ENCODE results near the gene XIRP2. TPM values are rescaled to one million over a fixed set of nuclear protein-coding genes. Genes with fewer than 3 reads are reported as not detected.

The XIRP2 gene
- total and polyA plus RNA-seq, 2 of the 4 experiments (the other 2 are of a cell fraction): 0.05 to 0.18 TPM

- DNase-seq (no peak), ATAC-seq (ENCODE audit: low read depth) (no peak)
- Histone ChIP-seq H3K4ac (ENCODE audit: low read depth, low read length) (no peak overlapping the region), H3K4me2 (ENCODE audit: low read depth, low read length) (no peak overlapping the region), H3K18ac (ENCODE audit: low read depth, low read length) (no peak overlapping the region), H3K27ac (ENCODE audit: insufficient read depth, low read length) (no peak overlapping the region), H2AFZ (replicated peaks; ENCODE audit: low read length, poor library complexity) (no peak overlapping the region), H3K9ac (ENCODE audit: low read depth, low read length) (no peak overlapping the region), H3K23ac (ENCODE audit: low read depth, low read length) (no peak overlapping the region), H3K36me3 (ENCODE audit: control insufficient read depth, insufficient read depth, low read length) (no peaks in the 10 kb centered on the region), H2BK20ac (ENCODE audit: low read depth, low read length) (no peak overlapping the region), H4K20me1 (ENCODE audit: insufficient read depth, low read length) (no peaks in the 10 kb centered on the region), H2BK120ac (ENCODE audit: low read depth, low read length) (no peak overlapping the region), H3K9me1 (ENCODE audit: insufficient read depth, low read length) (no peaks in the 10 kb centered on the region), H2AK5ac (ENCODE audit: low read depth, low read length) (no peak overlapping the region), H4K91ac (ENCODE audit: insufficient read depth, low read depth, low read length) (no peak overlapping the region), H2BK15ac (ENCODE audit: low read depth, low read length) (no peak overlapping the region), H3K14ac (replicated peaks; ENCODE audit: low read depth, low read length) (no peak overlapping the region), H4K5ac (ENCODE audit: low read depth, low read length) (no peak overlapping the region), H3K4me3 (ENCODE audit: insufficient read depth, low read depth, low read length) (no peak overlapping the region), H4K8ac (ENCODE audit: low read depth in 2 of 2, low read length in 2 of 2) (no peak overlapping the region), H3K27me3 (ENCODE audit: control insufficient read depth, insufficient read depth, low read length) (no peaks in the 10 kb centered on the region), H2BK5ac (ENCODE audit: low read depth, low read length, poor library complexity, severe bottlenecking) (no peak overlapping the region), H2AK9ac (replicated peaks; ENCODE audit: low read depth, low read length, poor library complexity) (no peak overlapping the region), H3K4me1 (ENCODE audit: control insufficient read depth, insufficient read depth, low read length) (no peaks in the 10 kb centered on the region), H3K56ac (ENCODE audit: extremely low read depth, insufficient read depth, low read length) (no peak overlapping the region), H3K9me3 (ENCODE audit: control insufficient read depth, insufficient read depth, low read length) (no peaks in the 10 kb centered on the region), H3K79me1 (ENCODE audit: low read depth in 1 of 2, low read length in 2 of 2) (no peaks in the 10 kb centered on the region)
- CTCF ChIA-PET: no interaction called here
- in situ Hi-C loops (cut with MboI; ENCODE audit: low sequenced_read_pairs): no loop called here
- intact Hi-C loops (cut with micrococcal nuclease): no loop called here
- POLR2A ChIA-PET (ENCODE audit: unreplicated experiment): no interaction called here
- BruUV-seq (replicated peaks): no TSS peak
- WGBS, 2 experiments (ENCODE audit: extremely low coverage in 2 of 2, insufficient read length in 1 of 2): no CpG with 5 or more reads among the region's 3 CpGs
- no peak for TF ChIP-seq BHLHE40 (IDR thresholded peaks at IDR 0.05; ENCODE audit: low read depth, low read length)
- TF ChIP-seq USF2 (IDR thresholded peaks at IDR 0.05; ENCODE audit: low read depth, low read length): no peak; the same call in 1 of the 2 replicates
- no peak for TF ChIP-seq CHD1 (IDR thresholded peaks at IDR 0.05; ENCODE audit: low read depth, low read length)
- no peak for TF ChIP-seq CTCF (conservative IDR thresholded peaks at IDR 0.05; ENCODE audit: low read depth, low read length)
- no peak for TF ChIP-seq MXI1 (IDR thresholded peaks at IDR 0.05; ENCODE audit: borderline replicate concordance, low read depth, low read length)
- no peak for TF ChIP-seq CEBPB (IDR thresholded peaks at IDR 0.05; ENCODE audit: low read depth, low read length)
- no peak for TF ChIP-seq ELK1 (IDR thresholded peaks at IDR 0.05; ENCODE audit: borderline replicate concordance, low read depth, low read length)
- no peak for TF ChIP-seq NFE2L2 (IDR thresholded peaks at IDR 0.05; ENCODE audit: low read depth, low read length)
- no peak for TF ChIP-seq RFX5 (IDR thresholded peaks at IDR 0.05; ENCODE audit: low read depth, low read length)
- TF ChIP-seq MAFK (IDR thresholded peaks at IDR 0.05; ENCODE audit: low read depth, low read length): no peak
- no peak for TF ChIP-seq MAZ (IDR thresholded peaks at IDR 0.05; ENCODE audit: borderline replicate concordance, low read depth, low read length)
- no peak for TF ChIP-seq POLR2A (IDR thresholded peaks at IDR 0.05; ENCODE audit: low read depth, low read length)
- dilution Hi-C loops (cut with HindIII; ENCODE audit: low sequenced_read_pairs, unreplicated experiment): no loop called here
Measured at GRCh38 chr2:167271932-167272331, 383.7 kb downstream of the XIRP2 start.
